ENCODE measurements around the gene RAMACL. TPM values are rescaled to one million over a fixed set of nuclear protein-coding genes. Genes with fewer than 3 reads are reported as not detected.

Gene RAMACL
- total and polyA plus RNA-seq, 2 of the 4 experiments (the other 2 are of a cell fraction) = 0.46 to 0.90 TPM

GRCh38 chr6:166629628-166630027, 43.1 kb upstream of the RAMACL start:
- intact Hi-C loops (cut with micrococcal nuclease) = loop anchor here (5.0 kb wide), 3 partner anchors 77 to 368 kb away; partner anchors contain the start of gene CEP43
- H3K18ac ChIP-seq (ENCODE audit: low read depth, low read length) = no peak overlapping the region

More at GRCh38 chr6:166629628-166630027, 43.1 kb upstream of the RAMACL start:
- Histone ChIP-seq H2BK20ac (ENCODE audit: low read depth, low read length) (peak overlapping the region; percentile 24; the same call in 1 of the 2 replicates), H2BK15ac (ENCODE audit: low read depth, low read length) (no peak overlapping the region; the same call in 2 of the 3 replicates), H3K27ac (ENCODE audit: insufficient read depth, low read length) (no peak overlapping the region), H3K4ac (ENCODE audit: low read depth, low read length) (0 out of 2 replicates have a peak overlapping the region, but pooled peaks have one; percentile 17), H3K23ac (ENCODE audit: low read depth, low read length) (peak overlapping the region; percentile 50; the same call in 1 of the 2 replicates), H3K4me1 (ENCODE audit: control insufficient read depth, insufficient read depth, low read length) (peaks cover 9% of the 10 kb centered on the region), H3K56ac (ENCODE audit: extremely low read depth, insufficient read depth, low read length) (no peak overlapping the region), H3K9me3 (ENCODE audit: control insufficient read depth, insufficient read depth, low read length) (no peaks in the 10 kb centered on the region), H3K79me1 (ENCODE audit: low read depth in 1 of 2, low read length in 2 of 2) (peaks cover 0 to 16% of the 10 kb centered on the region in 2 experiments; a peak in 2 of 4 replicates), H2BK120ac (ENCODE audit: low read depth, low read length) (no peak overlapping the region), H3K4me2 (ENCODE audit: low read depth, low read length) (no peak overlapping the region; the same call in 1 of the 2 replicates), H4K20me1 (ENCODE audit: insufficient read depth, low read length) (no peaks in the 10 kb centered on the region; the same call in 1 of the 2 replicates), H3K9me1 (ENCODE audit: insufficient read depth, low read length) (peaks cover 9% of the 10 kb centered on the region), H2AK5ac (ENCODE audit: low read depth, low read length) (no peak overlapping the region), H3K14ac (replicated peaks; ENCODE audit: low read depth, low read length) (no peak overlapping the region), H2BK5ac (ENCODE audit: low read depth, low read length, poor library complexity, severe bottlenecking) (no peak overlapping the region), H4K91ac (ENCODE audit: insufficient read depth, low read depth, low read length) (0 out of 2 replicates have a peak overlapping the region, but pooled peaks have one; percentile 26), H3K4me3 (ENCODE audit: insufficient read depth, low read depth, low read length) (no peak overlapping the region), H3K9ac (ENCODE audit: low read depth, low read length) (no peak overlapping the region), H2AFZ (replicated peaks; ENCODE audit: low read length, poor library complexity) (no peak overlapping the region), H4K5ac (ENCODE audit: low read depth, low read length) (no peak overlapping the region), H2AK9ac (replicated peaks; ENCODE audit: low read depth, low read length, poor library complexity) (no peak overlapping the region), H4K8ac (ENCODE audit: low read depth in 2 of 2, low read length in 2 of 2) (no peak overlapping the region), H3K27me3 (ENCODE audit: control insufficient read depth, insufficient read depth, low read length) (no peaks in the 10 kb centered on the region), H3K36me3 (ENCODE audit: control insufficient read depth, insufficient read depth, low read length) (no peaks in the 10 kb centered on the region)
- CTCF ChIA-PET = interaction anchor here (0.9 kb wide), 1 partner anchor 13 kb away, joined by 3 read pairs; no protein-coding TSS in a partner anchor
- BruUV-seq (replicated peaks) = no TSS peak
- ATAC-seq (ENCODE audit: low read depth) = no peak
- in situ Hi-C loops (cut with MboI; ENCODE audit: low sequenced_read_pairs) (loop anchor here (5.0 to 25.0 kb wide), 2 partner anchors 67 to 358 kb away; partner anchors contain the start of gene CEP43), dilution Hi-C loops (cut with HindIII; ENCODE audit: low sequenced_read_pairs, unreplicated experiment) (no loop called here)
- POLR2A ChIA-PET (ENCODE audit: unreplicated experiment) = no interaction called here
- WGBS, 2 experiments (ENCODE audit: extremely low coverage in 2 of 2, insufficient read length in 1 of 2) = 86% methylated on average over 2 of the region's 5 CpGs; no CpG with 5 or more reads in 1 of the 2 experiments
- TF ChIP-seq CEBPB (IDR thresholded peaks at IDR 0.05; ENCODE audit: low read depth, low read length) (peak; percentile 84), MXI1 (IDR thresholded peaks at IDR 0.05; ENCODE audit: borderline replicate concordance, low read depth, low read length) (no peak), BHLHE40 (IDR thresholded peaks at IDR 0.05; ENCODE audit: low read depth, low read length) (peak; percentile 20; the same call in 1 of the 2 replicates), MAZ (IDR thresholded peaks at IDR 0.05; ENCODE audit: borderline replicate concordance, low read depth, low read length) (no peak), ELK1 (IDR thresholded peaks at IDR 0.05; ENCODE audit: borderline replicate concordance, low read depth, low read length) (no peak)
- peak; percentile 89 for DNase-seq

Measured in IMR-90 (cell line).